GM21529 (cell line): ENCODE results near the gene CELF4.
"Not testable (repeated sequence)": the region's sequence is repeated elsewhere in the genome, so short reads cannot be mapped to it uniquely, and the experiment has no call there.

Experiments
- ATAC-seq: cut with Tn5 transposase; IDR thresholded peaks from one replicate; pipeline ENCODE4 v1.9.1; 2021; ENCODE audit not compliant: unreplicated experiment

The CELF4 gene

DNA sequence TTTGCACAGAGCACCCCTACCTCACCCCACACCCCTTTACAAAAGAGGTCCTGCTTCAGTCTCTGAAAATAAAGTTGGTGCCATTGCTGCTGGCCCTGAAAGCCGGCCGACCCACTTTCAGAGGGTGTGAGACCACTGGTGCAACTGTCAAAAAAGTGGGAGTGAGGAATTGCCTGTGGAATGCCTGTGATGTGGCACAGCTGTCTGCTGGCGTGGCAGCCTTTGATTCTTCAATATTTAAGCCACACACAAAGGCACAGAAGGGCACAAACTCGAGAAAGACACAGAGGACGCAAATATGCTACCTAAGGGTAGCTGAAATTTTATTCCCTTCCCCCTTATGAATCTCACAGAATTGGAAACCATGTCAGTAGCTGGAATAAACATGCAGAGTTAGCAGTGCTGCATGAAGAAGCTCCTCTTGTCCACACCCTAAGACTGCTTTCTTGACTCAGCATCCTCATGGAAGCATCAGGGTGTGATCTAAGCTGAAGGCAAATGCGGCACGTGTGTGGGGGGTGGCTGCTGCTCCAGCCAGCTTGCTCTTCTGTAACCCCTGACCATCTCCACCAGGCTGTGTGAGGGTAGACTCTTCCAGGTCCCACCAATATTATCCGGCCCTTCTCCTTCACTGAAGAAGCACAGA, 92.3 kb downstream of the CELF4 start:
- ATAC-seq, result no peak

DNA sequence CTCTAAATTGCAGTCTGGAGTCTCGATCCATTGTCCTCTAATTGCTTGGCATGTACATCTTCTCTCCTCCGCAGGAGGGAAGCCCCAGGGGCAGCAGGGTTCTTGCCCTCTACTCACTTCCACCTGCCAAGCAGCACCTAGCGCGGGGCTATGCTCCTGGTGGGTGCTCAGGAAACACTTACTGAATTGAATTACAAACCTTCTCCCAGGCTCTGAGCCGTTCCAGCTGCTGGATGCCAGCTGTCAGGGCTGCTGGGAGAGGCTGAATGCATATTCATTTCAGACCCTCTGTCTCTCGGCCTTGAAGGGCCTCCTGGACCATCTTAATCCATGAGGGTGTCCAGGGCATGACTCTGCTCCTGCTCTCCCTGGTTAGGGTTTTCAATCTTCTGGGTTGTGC, 94.0 kb downstream of the CELF4 start:
- ATAC-seq, result no peak

DNA sequence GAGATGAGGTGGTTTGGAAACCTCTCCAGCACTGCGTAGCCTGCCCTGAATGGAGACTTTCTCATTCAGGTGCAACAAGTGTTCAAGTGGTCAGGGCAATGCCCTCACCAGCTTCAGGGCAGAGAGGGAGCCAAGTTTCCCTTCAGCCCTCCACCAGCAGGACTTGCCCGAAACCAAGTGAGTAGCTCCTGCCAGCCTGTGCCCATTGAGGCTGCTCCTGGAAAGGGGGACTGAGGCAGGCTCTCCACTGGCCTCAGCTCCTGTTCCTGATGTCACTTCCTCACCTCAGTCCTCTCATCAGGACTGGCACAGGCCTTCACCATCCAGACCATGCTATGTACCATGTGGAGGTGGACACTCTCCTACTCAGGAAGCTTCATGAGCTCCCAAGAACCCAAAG, 94.6 kb downstream of the CELF4 start:
- ATAC-seq, result no peak

DNA sequence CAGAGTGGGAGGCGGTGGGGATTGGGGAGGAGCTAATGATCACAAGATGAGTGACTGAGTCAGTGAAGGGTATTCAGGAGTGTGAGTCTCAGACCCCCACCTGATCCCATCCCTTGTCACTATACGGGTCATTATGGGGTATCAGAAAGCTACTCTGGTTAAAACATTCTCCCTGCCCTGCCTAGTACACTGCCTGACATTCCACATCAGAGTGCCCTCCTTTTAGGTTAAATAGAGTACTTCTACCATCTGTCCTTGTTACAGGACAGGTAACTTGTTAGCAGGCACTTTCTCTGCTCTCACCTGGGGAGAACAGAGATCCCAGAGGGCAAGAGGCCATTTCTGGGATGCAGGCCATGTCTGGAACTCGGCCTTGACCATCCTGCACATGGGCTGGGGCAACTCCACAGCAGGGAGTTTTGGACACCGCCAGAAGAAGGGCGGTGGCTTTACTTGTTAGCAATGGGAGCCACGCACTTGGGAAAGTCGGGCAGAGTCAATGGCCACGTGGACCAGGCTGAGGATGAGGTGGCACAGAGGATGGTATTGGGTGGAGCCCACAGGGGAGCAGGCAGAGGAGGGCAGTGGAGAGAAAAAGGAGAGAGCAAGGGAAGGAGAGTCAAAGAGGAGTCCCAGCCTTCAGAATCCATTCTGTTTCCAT, 98.5 kb downstream of the CELF4 start:
- no peak for ATAC-seq

DNA sequence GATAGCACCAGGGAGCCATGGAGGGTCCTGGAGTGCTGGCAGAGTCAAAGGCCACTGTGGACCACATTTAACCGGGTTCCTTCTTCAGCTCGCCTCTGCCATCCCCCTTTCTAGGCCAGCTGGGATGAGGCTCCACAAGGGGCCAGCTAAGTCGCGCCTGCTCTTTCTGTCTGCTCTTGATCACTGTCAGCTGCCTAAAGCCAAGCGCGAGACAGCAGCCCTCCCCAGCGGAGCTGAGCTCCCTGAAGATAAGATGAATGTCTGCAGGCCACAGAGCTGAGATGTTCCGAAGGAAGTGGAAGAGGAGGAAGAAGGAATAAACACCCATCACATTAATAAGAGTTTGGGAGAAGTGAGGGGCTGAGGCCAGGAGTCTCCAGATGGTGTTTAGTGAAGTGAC, 99.6 kb downstream of the CELF4 start:
- ATAC-seq, result no peak

DNA sequence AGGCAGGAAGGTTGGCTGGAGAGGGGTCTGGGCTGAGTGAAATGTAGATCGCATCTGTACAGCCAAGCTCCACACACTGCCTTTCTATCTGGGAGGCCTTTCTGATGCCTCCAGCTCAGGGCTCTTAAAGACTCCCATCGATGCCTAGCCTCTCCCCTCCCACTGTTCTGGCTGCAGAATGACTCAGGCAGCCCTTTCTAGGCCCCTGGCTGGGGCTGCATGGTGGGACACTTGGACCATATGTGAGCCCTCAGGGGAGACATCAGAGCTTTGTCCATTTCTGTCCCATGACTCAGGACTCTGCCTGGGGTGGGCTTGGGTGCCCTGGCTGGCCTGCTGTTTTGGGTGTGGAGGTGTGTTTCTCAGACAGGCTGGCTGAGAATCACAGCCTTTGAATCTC, 101.3 kb downstream of the CELF4 start:
- ATAC-seq, result no peak

DNA sequence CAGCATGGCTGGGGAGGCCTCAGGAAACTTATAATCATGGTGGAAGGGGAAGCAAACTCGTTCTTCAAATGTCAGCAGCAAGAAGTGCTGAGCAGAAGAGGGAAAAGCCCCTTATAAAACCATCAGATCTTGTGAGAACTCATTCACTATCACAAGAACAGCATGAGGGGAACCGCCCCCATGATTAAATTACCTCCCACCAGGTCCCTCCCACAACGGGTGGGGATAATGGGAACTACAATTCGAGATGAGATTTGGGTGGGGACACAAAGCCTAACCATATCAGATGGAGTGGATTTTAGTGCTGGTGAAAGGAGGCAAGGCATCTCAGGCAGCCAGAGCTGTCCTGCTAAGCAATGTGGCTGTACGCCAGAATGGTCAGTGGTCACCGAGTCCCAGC, 104.3 kb downstream of the CELF4 start:
- ATAC-seq, result not testable (repeated sequence)

DNA sequence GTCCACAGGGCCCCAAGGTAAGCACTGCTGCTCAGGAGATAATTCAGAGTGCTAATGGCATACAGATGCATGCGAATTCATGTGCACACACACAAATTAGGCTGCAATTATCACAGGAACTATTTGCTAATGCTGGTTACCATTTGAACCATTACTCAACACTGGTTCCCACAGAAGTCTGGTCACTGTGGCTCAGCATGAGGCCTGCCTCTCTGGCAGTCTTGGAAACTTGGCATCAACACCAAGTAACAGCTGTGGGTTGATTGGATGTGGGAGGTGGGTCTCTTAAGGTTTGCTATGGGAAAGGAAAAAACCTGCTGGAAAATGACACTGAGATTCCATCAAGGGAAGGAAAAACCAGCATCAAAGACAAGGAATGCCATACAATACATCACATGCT, 105.0 kb downstream of the CELF4 start:
- no peak for ATAC-seq

DNA sequence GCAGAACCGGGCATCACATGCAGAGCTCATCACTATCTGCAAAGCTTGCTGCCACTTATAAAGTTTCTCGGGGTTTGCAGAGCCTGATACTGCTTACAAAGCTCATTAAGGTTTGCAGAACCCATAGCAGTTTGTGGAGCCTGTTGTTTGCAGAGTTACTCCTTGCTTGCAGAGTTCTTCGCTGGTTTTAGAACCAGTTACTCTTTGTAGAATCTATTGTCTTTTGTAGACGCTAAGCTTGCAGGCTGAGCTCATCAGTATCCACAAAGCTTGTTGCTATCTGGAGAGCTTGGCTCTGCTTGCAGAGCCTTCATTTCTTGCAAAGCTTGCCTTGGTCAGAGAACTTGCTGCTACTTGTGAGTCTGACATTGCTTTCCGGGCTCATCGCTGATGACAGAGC, 106.9 kb downstream of the CELF4 start:
- no peak for ATAC-seq

DNA sequence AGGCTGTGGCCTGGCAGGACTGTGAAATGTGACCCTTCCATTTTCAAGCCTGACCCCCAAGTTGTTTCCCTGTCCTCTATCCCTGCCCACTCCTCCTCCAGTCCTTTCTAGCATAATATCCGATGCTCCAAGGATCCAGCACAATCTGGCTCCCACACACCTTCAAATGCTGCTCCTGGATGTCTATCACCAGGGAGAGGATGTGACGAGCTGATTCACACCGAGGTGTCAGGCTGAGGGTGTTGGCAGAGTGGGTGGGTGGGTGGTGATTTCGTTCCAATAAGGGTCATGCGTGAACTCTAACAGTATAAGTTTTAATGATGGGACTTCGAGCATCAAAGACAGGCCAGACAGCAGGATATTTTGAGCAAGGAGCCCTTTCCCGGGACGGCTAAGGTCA, 107.8 kb downstream of the CELF4 start:
- no peak for ATAC-seq

DNA sequence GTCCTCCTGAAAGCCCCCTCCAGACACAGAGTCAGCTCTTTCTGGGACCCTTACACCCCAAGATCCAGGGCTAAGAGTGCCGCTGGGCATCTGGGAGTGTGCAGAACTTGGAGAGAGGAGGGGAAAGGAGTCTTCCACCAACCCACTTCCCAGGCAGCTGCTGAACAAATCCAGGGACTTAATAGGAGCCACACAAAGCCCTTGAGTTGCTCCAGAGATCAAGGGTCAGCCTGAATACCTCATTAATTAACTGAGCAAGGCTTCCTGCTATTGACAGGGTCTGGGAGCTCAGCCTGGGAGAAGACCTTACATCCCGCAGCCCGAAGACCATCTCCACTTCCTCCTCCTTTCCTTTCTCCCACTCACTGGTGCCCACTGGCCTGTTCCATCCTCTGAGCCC, 108.3 kb downstream of the CELF4 start:
- no peak for ATAC-seq

DNA sequence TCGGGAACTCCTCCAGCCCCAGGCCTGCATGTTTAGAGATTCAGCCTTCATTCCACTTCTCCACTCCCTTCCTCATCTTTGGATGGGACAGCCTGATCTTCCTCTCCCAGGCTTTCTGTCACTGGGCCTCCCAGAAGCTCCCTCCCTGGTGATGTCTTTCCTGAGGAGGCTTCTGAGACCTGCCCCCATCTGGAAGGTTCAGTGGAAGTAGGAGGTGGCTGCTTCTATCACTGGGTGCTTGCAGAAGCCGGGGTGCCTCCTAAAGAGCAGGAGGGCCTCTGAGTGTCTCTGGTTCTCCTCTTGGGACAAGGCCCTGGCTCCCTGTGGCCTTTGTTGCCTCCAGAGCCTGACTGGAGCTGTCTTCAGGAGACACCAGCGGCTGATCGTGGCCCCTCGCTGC, 108.7 kb downstream of the CELF4 start:
- no peak for ATAC-seq

DNA sequence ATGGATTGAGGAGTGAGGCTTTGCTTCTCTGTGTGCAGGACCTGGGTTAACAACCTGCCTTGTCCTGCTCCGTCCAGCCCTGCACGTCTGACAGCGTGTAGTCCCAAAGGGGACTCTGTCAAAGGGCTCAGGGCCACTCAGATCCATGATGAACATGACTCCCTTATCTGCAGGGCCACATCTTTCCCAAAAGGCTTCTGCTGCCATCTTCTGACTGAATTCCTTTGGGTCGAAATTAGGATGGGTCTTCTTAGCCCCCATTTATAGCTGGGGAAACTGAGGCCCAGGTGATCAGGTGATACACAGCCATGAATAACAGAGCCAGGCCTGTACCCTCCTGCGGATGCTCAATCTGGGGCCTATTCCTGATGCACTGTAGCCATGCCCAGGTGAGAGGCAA, 109.2 kb downstream of the CELF4 start:
- no peak for ATAC-seq

DNA sequence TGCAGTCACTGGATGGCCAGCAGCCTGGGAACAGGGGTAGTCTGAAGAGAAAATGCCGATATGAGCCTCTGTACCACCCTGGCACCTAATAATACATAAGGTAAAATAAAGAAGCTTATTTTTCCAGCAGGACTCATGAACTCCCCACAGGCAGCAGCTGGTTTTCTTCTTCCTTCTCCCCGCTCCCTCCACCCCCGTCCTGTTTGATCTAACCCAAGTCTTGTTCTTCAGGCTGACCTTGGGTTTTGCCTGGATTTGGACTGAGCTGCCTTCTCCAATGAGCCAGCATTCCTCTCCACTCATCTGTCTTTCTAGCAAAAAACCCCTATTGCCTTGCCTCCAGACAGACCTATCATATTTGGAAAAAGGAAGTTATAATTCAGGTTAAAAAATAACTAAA, 111.8 kb downstream of the CELF4 start:
- ATAC-seq, result no peak

DNA sequence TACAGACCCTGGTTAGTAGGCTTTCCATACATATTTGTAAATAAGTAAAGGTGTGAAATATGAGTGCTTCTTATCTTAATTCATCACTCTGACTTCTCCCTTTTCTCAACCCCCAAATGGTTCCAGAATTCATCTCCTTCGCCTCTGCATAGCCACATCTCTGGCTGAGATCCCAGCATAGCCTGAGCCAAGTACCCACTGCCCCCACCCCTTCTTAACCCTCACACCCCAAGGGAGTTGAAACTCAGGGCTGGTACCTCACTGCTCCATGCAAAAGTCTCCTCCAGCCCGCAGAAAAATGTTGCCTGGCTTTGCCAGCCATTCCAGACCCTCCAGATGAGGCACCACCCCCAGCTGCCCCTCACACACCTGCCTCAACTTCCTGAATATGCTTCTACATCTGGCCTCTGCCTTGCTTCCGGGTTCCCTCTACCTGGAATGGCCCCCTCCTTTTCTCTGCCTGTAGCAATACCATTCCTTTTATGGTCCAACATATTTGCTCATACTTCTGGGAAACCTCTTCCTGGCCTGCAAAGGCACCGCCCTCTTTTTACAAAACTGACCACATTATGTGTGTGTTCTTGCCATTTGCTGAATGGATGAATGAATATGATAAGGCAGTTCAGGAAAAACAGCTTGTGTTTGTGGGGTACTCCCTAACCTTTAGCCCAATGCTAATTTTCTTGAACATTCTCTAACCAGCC, 112.8 kb downstream of the CELF4 start:
- no peak for ATAC-seq

DNA sequence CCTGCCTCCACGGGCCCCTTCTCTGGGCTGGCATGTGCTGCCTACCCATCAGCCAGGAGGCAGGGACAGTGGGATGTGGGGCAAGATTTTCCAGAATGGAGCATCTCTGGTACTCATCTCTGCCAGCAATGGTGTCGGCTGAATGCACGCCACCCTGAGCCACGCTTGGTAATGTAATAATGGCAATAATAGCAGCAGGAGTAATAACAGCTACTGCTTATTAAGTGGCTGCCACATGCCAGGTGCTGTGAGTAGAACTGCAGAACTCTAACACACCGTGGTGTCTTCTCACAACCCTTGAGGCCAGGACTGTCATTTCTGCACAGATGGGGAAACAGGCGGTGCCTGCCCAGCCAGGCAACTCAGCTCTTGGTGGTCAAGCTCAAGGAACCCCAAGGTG, 113.6 kb downstream of the CELF4 start:
- no peak for ATAC-seq

DNA sequence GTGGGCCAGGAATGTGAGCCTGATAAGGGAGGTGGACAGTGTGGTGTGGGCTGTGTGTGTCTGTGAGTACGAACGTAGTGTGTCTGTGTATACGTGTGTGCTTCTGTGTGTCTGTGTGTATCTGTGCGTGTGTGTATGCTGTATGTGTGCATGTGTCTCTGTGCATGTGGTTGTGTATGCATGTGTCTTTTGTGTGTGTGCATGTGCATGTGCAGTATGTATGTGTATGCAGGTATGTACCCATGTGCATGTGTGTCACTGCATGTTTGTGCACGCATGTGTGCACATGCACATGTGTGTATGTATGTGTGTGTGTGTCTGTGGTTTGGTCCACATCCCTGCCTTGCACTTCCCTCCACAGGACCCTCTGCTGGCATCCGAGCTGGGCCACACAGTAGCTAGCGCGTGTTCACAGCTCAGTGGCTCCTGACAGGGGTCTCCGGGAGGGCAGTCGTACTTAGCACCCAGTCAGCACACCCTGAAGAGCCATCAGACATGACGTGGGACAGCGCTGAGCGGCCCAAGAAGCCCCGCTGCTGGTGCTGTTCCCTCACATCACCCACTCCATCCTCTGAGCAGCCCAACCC, 114.3 kb downstream of the CELF4 start:
- ATAC-seq, result no peak

DNA sequence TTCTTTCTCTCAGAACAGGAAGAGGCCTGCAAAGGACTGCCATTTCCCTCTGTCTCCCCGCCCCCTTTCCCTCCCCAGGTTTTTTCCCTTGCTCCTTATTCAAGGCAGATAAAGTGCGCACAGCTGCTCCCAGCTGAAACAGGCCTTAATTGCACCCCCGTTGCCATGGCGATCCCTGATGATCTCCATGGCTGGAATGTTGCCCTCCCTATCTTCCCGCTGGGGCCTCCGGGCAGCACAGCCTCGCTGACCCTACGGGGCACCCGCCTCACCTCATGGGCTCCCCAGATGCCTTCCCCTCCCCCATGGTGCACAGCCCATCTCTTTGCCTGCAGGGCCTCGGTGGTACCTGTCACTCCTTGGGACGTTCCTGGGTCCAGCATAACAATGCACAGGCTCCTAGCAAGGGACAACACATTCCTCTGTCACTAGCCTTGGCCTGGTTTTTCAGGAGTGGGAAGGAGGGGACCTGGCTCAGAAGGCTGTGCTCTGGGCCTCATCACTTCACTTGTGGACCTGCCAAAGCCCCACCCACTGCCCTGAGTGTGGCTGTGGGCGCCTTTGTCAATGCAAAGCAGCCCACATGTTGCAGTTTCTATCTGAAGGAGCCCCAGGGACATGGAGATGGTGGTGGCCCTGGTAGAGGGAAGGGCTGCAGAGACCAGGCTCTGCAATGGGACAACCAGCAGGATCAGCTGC, 115.0 kb downstream of the CELF4 start:
- no peak for ATAC-seq

DNA sequence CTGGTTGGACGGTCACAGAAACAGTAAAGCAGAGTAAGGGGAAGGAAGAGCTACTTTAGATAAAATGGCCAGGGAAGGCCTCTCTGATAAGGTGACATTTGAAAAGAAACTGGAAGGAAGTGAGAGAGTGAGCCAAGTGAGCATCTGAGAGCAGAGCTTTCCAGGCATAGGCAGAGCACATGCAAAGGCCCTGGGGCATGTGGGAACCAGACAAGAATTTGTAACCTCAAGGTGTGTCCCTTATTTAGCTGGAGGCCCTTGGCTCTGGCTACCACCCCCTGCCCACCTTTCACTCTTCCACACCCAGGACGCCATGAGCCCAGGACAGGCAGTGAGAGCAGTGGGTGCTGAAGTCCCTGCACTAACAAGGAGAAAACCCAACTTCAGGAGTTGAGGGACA, 116.0 kb downstream of the CELF4 start:
- no peak for ATAC-seq

DNA sequence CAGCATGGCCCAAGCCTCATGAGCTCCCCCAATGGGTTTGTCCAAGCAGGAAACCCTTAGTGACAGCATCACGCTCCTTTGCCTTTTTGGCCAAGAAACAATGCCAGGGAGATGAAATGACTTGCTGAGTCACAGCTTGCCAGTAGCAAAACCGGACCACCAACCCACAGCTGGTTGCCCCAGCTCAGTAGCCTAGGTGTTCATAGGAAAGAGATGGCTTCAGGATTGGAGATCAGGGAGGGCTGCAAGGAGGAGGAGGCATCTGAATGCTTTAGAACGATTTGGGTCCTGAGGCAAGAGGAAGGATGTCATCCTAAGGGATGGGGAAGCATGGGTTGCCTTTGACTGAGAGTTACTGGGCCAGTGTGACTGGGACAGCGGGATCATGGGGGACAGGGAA, 116.7 kb downstream of the CELF4 start:
- ATAC-seq, result no peak
